Stimulated activated CD4-positive, alpha-beta T cell treated with anti-CD3 and anti-CD28 coated beads, TNF-alpha, amount 100 ng/mL, for 24 hours (primary cell): Measurements from ENCODE around the gene BCL2.
"Not testable (repeated sequence)": the region's sequence is repeated elsewhere in the genome, so short reads cannot be mapped to it uniquely, and the experiment has no call there.

Experiments used
- DNase-seq, 3 experiments: peaks; one replicate each; pipeline ENCODE4 v3.0.0-alpha.2; 2020; ENCODE audit warnings: low read depth in 3 of 3

The BCL2 gene

DNA sequence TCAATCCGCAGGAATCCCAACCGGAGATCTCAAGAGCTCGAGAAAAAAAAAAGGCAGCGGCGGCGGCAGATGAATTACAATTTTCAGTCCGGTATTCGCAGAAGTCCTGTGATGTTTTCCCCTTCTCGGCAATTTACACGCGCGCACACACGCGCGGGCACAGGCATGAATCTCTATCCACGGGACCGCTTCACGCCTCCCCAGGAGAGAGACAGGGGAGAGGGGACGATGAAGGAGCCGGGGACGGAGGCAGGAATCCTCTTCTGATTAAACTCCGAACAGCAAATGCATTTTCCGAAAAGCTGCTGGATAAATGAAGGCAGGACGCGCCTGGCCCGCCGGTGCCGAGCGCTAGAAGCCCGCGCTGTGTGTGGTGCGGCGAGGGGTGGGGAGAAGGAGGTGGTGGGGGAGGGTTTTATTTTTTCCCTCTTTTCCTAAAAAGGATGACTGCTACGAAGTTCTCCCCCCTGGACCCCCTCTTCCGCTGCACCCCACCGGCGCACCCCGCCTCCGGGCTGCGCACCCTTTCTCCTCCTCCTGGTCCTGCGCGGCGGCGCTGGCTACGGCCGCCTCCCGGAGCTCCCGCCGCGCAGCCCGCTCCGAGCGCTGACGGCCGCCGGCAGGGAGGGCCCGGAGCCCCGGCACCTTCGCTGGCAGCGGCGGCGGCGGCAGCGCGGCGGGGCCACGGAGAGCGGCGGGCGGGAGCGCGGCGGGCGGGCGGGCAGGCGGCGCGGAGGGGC is at the start of gene BCL2:
Gene BCL2 (minus strand): TSS at position 387 of the 740 bp plus-strand sequence.
- peak in 2 of 3 experiments; percentile 22 to 52 for DNase-seq

DNA sequence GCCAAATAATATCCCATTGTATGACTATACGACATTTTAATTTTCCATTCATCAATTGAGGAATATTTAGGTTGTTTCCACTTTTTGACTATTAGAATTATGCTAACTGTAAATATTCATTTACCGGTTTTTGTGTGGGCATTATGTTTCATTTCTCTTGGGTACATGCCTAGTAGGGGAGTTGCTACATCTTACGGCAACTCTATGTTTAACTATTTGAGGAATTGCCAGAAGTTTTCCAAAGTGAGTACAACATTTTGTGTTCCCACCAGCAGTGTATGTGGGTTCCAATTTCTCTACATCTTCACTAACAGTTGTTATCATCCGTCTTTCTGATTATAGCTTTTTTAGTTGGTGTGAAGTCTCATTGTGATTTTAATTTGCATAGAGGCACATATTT is 49.0 kb upstream of the BCL2 start:
- DNase-seq = no peak

GRCh38 chr18:63367053-63367953 is 47.7 kb upstream of the BCL2 start, which contains the start of gene KDSR:
TSS of gene KDSR (minus strand) at chr18:63367206. CDS start at chr18:63367118, 88 bp downstream.
- DNase-seq = peak; percentile 62 to 83 (median 64)

DNA sequence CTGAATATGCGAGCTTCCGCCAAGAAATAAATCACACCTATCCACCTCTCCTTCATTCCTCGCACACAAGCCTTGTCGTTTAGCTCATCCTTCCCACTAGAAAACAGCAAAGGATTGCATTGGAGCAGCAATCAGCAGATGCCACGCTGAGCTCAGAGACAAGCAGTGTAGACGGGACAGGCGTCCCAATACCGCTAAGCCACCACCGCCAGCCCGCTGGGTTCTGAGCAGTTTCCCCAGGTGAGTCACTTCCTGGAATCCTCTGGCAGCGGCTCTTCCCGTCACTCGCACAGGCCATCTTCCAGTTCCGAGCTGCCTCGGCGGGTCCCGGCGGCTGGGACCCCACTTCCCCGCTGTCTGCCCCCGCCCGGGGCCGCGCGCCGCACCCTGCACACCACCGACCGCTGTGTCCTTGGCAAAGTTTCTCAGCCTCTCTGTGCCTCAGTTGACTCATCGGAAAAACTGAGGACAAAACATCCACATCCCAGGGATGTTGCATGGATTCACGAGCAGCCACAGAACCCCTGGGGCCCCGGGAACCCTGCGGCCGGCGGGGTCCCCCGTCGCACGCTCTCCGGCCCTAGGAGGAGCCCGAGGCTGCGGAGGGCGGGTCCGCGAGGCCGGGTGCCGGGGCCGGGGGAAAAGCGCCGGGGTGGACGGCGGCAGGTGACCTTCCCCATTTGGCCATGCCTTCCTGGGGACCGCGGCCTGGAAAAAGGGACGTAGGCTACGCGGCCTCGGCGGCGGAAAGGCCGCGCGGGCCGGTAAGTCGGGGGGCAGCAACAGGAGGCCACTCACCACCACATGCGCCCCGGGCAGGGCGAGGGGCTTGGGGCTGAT is 46.9 kb upstream of the BCL2 start:
- DNase-seq = peak; percentile 44 to 78 (median 54)

DNA sequence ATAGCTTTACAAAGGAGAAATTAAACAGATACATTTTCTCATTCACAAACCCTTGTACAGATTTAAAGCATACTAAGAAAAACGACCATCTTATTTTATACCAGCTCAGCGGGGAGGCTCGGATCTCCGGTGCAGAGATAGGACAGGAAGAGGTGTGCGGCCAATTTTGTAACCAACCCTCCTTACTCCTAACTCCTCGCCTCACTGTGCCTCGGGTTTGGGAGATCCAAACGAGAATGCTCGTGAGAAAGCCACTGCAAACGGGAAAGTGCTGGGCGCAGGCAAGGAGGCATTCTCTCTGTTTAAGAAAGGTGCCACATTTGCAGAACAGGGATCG is 46.3 kb upstream of the BCL2 start:
- DNase-seq = peak in 1 of 3 experiments; percentile 4

DNA sequence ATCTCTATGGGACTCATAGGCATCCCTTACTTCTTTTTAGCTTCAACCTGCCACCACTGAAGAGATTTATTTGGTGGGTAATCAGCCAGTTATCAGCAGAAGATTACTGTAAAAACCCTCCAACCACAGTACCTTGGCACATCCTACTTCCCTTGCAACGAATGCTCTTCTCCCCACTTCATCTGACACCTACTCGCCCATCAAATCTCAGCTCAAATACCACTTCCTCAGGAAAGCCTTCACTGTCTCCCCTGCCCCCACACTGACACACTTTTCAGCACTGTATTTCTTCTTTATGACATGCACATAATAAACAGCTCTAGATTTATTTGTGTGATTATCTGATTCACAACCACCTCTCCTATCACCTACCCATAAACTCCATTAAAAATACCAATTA is 44.4 kb upstream of the BCL2 start:
- peak in 1 of 3 experiments; percentile 2 for DNase-seq

- DNase-seq = not testable (repeated sequence)
Measured at GRCh38 chr18:63363420-63363819, 43.9 kb upstream of the BCL2 start.

- no peak for DNase-seq
Measured at GRCh38 chr18:63356272-63356896, 36.8 kb upstream of the BCL2 start.

- no peak for DNase-seq
Measured at GRCh38 chr18:63350230-63350629, 30.7 kb upstream of the BCL2 start.

- no peak for DNase-seq
Measured at GRCh38 chr18:63348508-63349136, 29.1 kb upstream of the BCL2 start.

DNA sequence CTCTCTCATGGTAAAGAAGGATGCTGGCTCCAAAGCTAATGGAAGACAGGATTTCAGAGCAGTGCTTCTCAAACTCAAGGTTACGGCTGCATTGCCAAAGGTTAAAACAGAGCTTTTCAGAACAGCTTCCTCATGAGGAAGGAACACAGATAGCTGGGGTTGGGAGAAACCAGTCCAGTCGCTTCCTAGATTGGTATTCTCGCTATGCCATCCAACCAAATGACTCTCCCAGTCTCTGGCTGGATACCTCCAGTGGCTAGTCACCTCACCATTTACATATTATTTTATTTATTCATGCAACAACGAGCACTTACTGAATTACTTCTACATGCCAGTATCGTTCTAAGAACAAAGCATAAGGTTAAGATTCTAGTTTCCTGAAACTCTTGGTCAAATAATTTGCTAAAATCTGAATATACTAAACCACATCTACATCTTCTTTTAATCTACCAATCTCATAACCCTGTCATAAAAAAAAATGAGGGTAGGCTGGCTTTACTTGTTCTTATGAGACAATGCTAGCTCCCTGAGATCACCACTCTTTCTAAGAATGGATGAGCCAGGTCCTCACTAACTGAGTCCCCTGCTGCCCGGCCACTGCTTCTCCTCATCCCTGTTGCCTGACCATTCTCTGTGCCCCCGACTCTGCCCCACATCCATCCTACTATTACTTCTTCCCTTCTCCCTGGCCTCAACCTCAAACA is 27.1 kb upstream of the BCL2 start:
- DNase-seq = no peak

DNA sequence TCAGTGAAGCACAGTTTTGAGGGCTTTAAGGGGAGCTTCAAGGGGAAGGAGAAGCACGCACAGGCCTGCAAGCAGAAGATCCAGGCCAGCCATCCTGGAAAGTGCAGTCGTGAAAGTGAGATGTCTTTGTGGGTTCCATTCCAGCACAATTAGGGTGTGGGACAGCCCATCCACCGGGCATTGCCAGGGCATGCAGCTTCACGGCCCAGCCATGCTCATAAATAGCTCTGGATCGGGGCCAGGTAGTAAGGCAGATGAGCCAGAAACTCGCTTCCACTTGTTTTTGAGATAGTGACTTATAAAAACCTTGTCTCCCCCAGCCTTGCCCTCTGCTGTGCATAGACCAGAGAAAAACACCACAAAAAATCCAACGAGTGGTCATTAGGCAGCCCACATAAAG is 26.5 kb upstream of the BCL2 start:
- DNase-seq = no peak

DNA sequence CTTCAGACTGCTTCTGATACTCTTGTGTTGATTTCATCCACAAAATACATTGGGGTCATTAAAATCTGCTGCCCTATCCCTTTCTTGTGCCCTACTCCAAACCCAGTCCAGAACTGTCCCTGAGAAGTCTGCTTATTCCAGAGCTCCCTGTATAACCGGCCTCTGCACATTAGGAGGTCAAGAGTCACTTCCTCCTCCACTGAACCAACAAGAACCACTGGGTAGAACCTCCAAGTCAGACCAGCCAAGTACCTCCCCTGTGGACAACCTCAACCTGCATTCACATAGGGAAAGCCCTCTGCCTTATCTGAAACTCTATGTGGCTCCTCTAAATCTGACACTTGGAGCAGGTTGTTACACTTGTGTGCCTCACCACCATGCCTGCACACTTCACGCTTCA is 25.3 kb upstream of the BCL2 start:
- no peak for DNase-seq

GRCh38 chr18:63344263-63344662 is 24.7 kb upstream of the BCL2 start:
- no peak for DNase-seq

DNA sequence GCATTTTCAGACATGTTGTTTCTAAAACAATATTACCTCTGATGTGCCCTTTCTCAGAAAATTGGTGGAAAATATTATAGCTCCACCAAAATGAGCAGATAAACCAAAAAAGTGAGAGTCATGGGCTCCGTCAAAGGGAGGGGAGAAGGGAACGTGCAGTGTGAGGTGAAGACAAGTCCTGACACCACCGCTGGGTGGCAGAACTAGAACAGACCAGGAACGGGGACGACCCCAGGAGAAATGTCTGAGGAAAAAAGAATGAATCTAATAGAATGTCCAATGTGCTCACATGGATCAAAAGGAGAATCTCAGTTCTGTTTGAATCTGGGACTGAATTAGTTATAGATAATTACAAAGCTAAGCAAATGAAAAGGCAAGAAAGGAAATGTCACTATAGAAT is 22.6 kb upstream of the BCL2 start:
- no peak for DNase-seq

DNA sequence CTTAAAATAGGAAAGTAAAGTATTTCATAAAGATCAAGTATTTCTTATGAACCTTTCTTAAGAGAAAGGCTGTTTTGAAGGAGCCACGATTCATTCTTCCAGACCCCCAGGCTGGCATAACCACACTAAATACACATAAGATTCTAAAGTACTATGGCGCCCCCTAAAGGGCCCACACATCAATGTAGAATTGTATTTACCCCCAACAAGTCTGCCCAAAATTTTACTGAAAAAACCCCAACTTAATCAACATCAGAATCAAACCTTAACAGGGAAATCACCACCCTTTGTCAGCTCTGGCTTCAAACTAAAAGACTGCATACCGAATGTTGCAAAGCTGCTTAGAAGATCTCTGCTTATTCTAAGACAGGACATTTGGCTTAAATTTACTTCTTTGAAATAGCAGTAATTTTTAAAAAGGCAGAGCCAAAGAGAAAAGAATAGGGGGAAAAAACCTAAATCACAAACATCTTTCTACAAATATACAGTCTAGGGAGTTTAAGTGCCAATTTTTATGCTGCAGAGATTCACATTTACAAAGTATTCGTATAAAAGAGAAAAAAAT is 20.4 kb upstream of the BCL2 start:
- DNase-seq = no peak

DNA sequence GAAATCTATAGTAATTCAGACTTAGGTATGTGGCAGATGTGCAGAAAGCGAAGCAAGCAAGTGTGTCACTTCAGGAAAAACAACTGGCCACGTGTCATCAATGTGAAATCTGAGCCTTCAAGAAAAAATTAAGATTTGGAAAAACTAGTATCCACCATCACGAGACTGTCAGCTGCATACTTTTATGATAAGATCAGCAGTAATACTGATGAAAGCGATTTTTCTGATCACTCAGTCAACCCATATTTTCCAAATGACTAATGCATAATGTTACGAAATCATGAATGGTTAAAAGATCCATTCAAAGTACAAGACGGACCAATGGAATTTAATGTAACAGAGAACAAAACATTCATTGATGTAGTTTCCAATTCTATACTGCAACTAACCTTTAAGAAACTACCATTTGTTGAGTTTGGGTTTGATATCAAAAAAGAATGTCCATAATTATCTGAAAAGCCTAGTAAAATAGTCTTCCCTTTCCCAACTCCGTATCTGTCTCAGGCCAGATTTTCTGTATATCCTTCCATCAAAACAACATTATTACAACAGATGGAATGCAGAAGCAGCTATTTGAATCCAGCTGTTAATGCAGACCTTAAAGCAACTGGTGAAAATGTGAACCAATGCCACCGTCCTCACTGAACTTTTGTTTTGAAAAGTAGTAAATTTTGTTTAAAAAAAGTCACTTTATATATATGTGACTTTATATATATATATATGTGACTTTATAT is 17.0 kb upstream of the BCL2 start:
- no peak for DNase-seq

DNA sequence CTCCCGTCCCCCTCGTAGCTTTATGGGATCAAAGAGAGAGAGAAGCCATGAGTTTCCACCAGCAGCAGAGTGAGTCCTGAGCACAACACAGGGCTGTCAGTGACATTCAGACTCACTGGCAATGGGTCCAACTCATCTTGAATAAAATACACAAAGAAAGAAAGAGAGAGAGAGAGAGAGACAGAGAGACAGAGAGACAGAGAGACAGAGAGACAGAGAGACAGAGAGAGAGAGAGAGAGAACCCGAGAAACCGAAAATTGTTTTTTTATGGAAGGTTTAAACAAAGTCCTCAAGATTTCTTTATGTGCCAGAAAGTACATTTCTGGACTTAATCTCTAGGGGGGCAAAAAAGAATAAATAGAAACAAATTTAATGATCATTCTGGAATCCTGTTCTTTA is 11.5 kb upstream of the BCL2 start:
- no peak for DNase-seq

- no peak for DNase-seq
Measured at GRCh38 chr18:63329431-63330145, 10.0 kb upstream of the BCL2 start.
